ENCODE data around the gene WDPCP.
"Not testable (repeated sequence)": the region's sequence is repeated elsewhere in the genome, so short reads cannot be mapped to it uniquely, and the experiment has no call there.

Gene WDPCP

DNA sequence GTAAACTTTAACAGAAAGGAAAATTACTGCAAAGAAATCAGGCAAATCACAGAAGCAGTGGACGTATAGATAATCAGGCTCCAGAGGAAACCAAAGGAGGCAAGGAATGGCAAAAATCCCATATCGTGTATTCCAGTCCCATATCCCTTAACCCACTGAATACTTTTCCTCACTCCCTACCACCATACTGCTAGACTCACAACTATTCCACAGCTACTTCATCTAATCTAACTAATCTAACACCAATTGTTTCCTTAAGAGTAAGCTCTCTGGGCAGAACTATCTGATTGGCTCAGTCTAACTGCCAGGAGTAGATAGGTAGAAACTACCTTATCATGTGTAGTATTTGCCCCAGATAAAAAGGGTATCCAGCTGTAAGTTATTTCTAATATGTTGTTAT, 16.3 kb downstream of the WDPCP start:
- no peak for DNase-seq (ENCODE audit: low read depth)
- H3K4me3 ChIP-seq (ENCODE audit: low read depth, low read length): no peak overlapping the region
- TF ChIP-seq, protein P1, sequence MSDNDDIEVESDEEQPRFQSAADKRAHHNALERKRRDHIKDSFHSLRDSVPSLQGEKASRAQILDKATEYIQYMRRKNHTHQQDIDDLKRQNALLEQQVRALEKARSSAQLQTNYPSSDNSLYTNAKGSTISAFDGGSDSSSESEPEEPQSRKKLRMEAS (IDR thresholded peaks at IDR 0.05; ENCODE audit: low read depth, low read length): no peak
- TF ChIP-seq, protein P2, sequence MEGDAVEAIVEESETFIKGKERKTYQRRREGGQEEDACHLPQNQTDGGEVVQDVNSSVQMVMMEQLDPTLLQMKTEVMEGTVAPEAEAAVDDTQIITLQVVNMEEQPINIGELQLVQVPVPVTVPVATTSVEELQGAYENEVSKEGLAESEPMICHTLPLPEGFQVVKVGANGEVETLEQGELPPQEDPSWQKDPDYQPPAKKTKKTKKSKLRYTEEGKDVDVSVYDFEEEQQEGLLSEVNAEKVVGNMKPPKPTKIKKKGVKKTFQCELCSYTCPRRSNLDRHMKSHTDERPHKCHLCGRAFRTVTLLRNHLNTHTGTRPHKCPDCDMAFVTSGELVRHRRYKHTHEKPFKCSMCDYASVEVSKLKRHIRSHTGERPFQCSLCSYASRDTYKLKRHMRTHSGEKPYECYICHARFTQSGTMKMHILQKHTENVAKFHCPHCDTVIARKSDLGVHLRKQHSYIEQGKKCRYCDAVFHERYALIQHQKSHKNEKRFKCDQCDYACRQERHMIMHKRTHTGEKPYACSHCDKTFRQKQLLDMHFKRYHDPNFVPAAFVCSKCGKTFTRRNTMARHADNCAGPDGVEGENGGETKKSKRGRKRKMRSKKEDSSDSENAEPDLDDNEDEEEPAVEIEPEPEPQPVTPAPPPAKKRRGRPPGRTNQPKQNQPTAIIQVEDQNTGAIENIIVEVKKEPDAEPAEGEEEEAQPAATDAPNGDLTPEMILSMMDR (IDR thresholded peaks at IDR 0.05; ENCODE audit: low read depth, low read length): no peak
- TF ChIP-seq MYC (IDR thresholded peaks at IDR 0.05; ENCODE audit: low read depth, low read length) (no peak), POLR2A (IDR thresholded peaks at IDR 0.05; ENCODE audit: extremely low read depth, insufficient read length) (no peak)

GRCh38 chr2:63571291-63571690, 17.0 kb downstream of the WDPCP start:
- no peak overlapping the region for H3K4me3 ChIP-seq (ENCODE audit: low read depth, low read length)
- TF ChIP-seq, protein P1 (IDR thresholded peaks at IDR 0.05; ENCODE audit: low read depth, low read length): no peak
- TF ChIP-seq MYC (IDR thresholded peaks at IDR 0.05; ENCODE audit: low read depth, low read length): no peak
- TF ChIP-seq, protein P2 (IDR thresholded peaks at IDR 0.05; ENCODE audit: low read depth, low read length): no peak
- no peak for TF ChIP-seq POLR2A (IDR thresholded peaks at IDR 0.05; ENCODE audit: extremely low read depth, insufficient read length)
- DNase-seq (ENCODE audit: low read depth): no peak

- DNase-seq (ENCODE audit: low read depth): no peak
- TF ChIP-seq, protein P1 (IDR thresholded peaks at IDR 0.05; ENCODE audit: low read depth, low read length): no peak
- TF ChIP-seq, protein P2 (IDR thresholded peaks at IDR 0.05; ENCODE audit: low read depth, low read length): no peak
- TF ChIP-seq POLR2A (IDR thresholded peaks at IDR 0.05; ENCODE audit: extremely low read depth, insufficient read length): no peak
- TF ChIP-seq MYC (IDR thresholded peaks at IDR 0.05; ENCODE audit: low read depth, low read length): no peak
- no peak overlapping the region for H3K4me3 ChIP-seq (ENCODE audit: low read depth, low read length)
These were observed 18.5 kb downstream of the WDPCP start for GRCh38 chr2:63569740-63570139.

GRCh38 chr2:63562751-63563150, 25.5 kb downstream of the WDPCP start:
- TF ChIP-seq, protein P1 (IDR thresholded peaks at IDR 0.05; ENCODE audit: low read depth, low read length): no peak
- no peak for TF ChIP-seq POLR2A (IDR thresholded peaks at IDR 0.05; ENCODE audit: extremely low read depth, insufficient read length)
- TF ChIP-seq, protein P2 (IDR thresholded peaks at IDR 0.05; ENCODE audit: low read depth, low read length): no peak
- no peak for TF ChIP-seq MYC (IDR thresholded peaks at IDR 0.05; ENCODE audit: low read depth, low read length)
- DNase-seq (ENCODE audit: low read depth): no peak
- H3K4me3 ChIP-seq (ENCODE audit: low read depth, low read length): no peak overlapping the region

DNA sequence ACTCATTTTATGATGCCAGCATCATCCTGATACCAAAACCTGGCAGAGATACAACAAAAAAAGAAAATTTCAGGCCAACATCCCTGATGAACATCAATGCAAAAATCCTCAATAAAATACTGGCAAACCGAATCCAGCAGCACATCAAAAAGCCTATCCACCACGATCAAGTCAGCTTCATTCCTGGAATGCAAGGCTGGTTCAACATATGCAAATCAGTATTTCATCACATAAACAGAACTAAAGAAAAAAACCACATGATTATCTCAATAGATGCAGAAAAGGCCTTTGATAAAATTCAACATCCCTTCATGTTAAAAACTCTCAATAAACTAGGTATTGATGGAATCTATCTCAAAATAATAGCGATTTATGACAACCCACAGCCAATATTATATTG, 29.4 kb downstream of the WDPCP start:
- DNase-seq (ENCODE audit: low read depth); H3K4me3 ChIP-seq (ENCODE audit: low read depth, low read length): not testable (repeated sequence)

DNA sequence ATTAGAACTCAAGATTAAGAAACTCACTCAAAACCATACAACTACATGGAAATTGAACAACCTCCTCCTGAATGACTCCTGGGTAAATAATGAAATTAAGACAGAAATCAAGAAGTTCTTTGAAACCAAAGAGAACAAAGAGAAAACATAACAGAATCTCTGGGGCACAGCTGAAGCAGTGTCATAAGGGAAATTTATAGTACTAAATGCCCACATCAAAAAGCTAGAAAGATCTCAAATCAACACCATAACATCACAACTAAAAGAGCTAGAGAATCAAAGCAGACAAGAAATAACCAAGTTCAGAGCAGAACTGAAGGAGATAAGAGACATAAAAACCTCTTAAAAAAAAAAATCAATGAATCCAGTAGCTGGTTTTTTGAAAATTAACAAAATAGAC, 30.5 kb downstream of the WDPCP start:
- not testable (repeated sequence) for H3K4me3 ChIP-seq (ENCODE audit: low read depth, low read length); DNase-seq (ENCODE audit: low read depth)

GRCh38 chr2:63555931-63556330, 32.3 kb downstream of the WDPCP start:
- H3K4me3 ChIP-seq (ENCODE audit: low read depth, low read length): no peak overlapping the region
- TF ChIP-seq, protein P1 (IDR thresholded peaks at IDR 0.05; ENCODE audit: low read depth, low read length): no peak
- TF ChIP-seq, protein P2 (IDR thresholded peaks at IDR 0.05; ENCODE audit: low read depth, low read length): no peak
- TF ChIP-seq MYC (IDR thresholded peaks at IDR 0.05; ENCODE audit: low read depth, low read length): no peak
- TF ChIP-seq POLR2A (IDR thresholded peaks at IDR 0.05; ENCODE audit: extremely low read depth, insufficient read length): no peak
- no peak for DNase-seq (ENCODE audit: low read depth)

Data from NB4 (cell line).